HG03159 (cell line): ENCODE data around the gene TTLL9.

Source experiments
- ATAC-seq: cut with Tn5 transposase; IDR thresholded peaks from one replicate; pipeline ENCODE4 v1.9.1; 2021; ENCODE audit warnings: mild to moderate bottlenecking, moderate library complexity; ENCODE audit not compliant: unreplicated experiment

TTLL9 gene

GRCh38 chr20:31836853-31837608 lies 33.4 kb upstream of the TTLL9 start:
- no peak for ATAC-seq

DNA sequence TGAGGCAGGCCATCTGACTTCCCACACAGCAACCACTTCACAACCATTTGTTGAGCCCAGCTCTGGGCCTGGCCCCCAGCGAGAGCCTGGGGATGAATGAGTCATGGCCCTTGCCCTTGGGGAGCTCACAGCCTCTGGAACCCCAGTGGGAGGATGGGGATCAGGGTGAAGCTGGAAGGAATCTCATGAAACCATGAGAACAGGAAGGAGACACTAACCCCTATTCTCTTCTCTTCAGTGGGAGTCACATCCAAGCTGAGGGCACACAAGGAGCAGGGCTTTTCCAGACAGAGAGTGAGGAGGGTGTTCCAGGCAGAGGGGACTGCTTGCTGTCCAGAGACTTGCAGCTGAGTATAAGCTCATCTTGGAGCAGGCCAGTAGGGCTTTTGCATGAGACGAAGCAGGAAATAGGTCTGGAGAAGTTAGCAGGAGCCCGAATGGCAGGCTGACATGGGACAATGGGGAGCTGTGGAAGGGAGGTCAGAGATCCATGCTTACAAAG lies 32.5 kb upstream of the TTLL9 start:
- ATAC-seq = no peak

DNA sequence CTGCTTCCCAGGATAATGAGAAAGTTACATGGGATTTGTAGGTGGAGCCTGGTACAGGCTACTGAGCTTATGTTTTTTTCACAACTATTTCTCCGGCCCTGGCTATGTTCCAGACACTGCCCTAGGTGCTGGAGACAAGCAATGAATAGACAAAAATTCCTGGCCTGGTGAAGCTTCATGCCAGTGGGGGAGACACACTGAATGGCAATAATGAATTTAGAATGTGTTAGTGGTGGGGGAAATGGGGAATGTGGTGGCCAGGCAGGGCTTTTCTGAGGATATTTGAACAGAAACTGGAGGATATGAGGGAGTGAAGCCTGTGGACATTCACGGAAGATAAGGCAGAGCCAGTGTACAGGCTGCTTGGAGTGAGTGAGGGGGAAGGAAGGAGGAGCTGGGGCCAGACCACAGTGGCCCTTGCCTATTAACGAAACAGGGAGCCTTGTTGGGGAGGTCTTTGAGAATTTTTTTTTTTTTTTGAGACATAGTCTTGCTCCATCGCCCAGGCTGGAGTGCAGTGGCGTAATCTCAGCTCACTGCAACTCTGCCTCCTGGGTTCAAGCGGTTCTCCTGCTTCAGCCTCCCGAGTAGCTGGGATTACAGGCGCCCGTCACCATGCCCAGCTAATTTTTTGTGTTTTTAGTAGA lies 31.7 kb upstream of the TTLL9 start:
- no peak for ATAC-seq

GRCh38 chr20:31839782-31840487 lies 30.5 kb upstream of the TTLL9 start:
- ATAC-seq = no peak

- ATAC-seq = no peak
Observed at GRCh38 chr20:31840906-31841816, 29.3 kb upstream of the TTLL9 start.

DNA sequence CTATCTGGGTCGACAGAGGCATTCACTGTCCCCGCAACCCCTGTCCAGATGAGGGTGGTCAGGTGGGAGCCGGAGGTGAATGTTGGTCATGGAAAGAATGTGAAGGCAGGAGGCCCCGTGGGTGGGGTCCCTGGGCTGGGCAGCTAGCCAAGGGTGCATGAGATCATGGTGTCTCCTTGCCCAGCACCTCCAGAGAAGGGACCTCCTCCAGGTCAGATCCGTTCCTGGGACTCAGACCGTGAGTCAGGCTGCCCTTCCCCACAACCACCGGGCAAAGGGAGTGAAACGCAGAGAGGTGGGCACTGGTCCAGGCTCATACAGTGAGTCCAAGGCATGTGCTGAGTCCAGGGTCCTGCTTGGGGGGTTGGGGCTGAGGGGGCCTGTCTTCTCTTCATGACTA lies 28.5 kb upstream of the TTLL9 start:
- no peak for ATAC-seq

GRCh38 chr20:31842471-31843157 lies 27.8 kb upstream of the TTLL9 start:
- ATAC-seq = no peak

- no peak for ATAC-seq
Observed at GRCh38 chr20:31843288-31843687, 27.1 kb upstream of the TTLL9 start.

DNA sequence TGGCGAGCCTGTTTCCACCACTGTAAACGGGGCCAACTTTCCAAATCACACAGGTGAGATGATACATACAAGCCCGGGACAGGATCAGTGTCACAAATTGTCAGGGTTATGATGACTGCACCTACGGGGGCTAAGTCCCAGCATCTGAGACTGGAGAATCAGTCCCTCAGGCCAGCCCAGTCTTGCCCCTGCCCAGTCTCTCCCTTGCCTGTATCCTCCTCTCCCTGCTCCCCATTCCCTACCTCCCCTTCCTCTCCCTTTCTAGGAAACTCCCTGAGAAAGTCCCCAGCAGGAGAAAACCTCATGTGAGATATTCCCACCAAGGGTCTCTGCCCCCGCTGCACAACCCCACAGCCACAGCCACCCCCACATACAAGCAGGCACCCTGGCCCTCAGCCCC lies 26.6 kb upstream of the TTLL9 start:
- ATAC-seq = no peak

- no peak for ATAC-seq
Observed at GRCh38 chr20:31844737-31845299, 25.6 kb upstream of the TTLL9 start.

- no peak for ATAC-seq
Observed at GRCh38 chr20:31845300-31845863, 25.1 kb upstream of the TTLL9 start, which contains the start of gene FOXS1. FOXS1 (minus strand) TSS chr20:31845604; CDS start chr20:31845542, 62 bp downstream.

DNA sequence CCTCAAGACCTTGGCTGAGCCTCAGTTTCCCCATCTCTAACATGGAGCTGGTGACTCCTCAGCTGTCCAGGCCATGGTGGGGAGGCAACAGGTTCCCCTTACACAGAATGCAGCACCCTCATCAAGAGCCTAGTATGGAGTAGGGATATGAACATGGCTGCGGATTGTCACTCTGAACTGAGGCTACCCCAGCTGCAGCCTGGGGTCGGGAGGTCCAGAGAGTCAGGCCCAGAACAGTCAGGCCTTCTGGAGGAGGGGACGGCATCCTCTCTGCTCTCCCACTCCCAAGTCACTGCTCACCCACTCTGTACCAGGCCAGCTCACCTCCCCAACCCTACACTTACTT lies 23.7 kb upstream of the TTLL9 start:
- no peak for ATAC-seq

- no peak for ATAC-seq
Observed at GRCh38 chr20:31848088-31848999, 22.1 kb upstream of the TTLL9 start.

DNA sequence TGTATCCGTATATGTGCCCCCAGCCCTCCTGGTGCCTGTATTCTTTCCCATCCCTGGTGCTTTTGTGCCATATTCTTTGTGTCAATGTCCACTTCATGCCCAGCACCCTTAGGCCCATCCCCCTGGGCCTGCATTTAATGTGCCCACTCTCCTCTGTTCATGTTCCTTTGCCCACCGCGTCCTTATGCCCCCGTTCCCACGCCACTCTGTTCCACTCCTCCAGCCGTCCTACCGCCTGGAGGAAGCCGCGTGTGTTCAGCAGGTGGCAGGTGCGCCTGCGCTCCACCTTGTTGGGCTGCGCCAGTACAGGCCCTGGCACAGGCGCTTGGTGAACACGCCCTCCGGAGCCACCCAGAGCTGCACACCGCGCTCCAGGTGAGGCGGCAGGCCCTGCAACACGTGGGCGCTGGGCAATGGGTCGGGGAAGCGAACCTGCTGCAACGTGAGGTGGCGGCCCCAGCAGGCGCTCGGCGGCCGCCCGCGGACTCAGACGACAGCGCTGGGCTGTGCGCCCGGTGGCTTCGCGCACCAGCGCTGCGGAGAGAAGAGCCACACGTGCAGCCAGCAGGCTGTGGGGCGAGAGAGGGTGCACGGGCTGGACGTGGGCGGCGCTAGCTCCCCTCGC lies 21.0 kb upstream of the TTLL9 start:
- no peak for ATAC-seq

DNA sequence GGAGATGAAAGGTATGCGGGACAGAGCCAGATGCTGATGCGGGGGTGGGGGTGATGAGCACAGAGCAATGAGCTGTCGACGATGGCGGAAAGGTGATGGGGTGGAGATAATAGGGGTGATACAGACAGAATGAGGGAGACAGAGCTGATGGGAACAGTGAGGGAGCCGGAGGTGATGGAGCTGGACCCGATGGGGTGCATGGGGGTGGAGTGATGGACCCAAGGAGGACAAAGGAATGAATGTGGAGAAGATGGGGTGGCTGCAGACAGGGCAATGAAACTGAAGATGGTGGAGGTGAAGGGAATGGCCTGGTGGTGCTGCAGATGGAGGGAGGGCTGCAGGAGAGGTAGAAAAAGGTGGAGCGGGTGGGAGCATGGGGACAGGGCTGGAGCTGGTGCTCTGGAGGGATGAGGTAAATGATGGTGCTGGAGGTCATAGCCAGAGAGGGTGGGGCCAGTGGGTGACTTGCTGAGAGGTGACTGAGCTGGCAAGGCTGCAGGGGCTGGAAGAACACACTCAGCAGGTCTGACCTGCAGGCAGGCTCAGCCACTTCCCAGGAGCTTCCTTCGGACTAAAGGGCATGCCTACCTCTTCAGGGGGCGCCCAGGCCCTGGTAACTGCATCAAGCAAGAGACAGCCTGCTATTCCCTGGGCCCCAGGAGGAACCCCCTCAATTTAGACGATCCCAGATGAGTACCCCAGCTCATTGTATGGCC lies 19.0 kb upstream of the TTLL9 start:
- ATAC-seq = no peak

- no peak for ATAC-seq
Observed at GRCh38 chr20:31853481-31853880, 17.0 kb upstream of the TTLL9 start.

- ATAC-seq = no peak
Observed at GRCh38 chr20:31856516-31856915, 13.9 kb upstream of the TTLL9 start.
